Astrocyte (in vitro differentiated cells and primary cell): ENCODE data around the gene NUDT16L1. TPM values are rescaled to one million over a fixed set of nuclear protein-coding genes. Genes with fewer than 3 reads are reported as not detected.
A peak's percentile ranks its signal among the peaks of the same experiment; 100 is the strongest.

Experiments used
- DNase-seq: peaks from one replicate; pipeline ENCODE4 v3.0.0-alpha.2; 2010; ENCODE audit warnings: low read depth
- FAIRE-seq: peaks from 2 replicates; lab custom pipeline; 2011; peaks lifted over from hg19 to GRCh38; lab: Jason Lieb, UNC
- H2AFZ ChIP-seq: 2 replicates; pipeline ENCODE4 v1.6.0; 2012; ENCODE audit warnings: low read depth, low read length, inconsistent platforms
- H3K27ac ChIP-seq: 2 replicates; pipeline ENCODE4 v1.5.1; 2011; ENCODE audit warnings: low read depth, low read length, inconsistent platforms
- H3K27me3 ChIP-seq: 2 replicates; pipeline ENCODE4 v1.6.0; 2011; ENCODE audit warnings: low read length, inconsistent platforms; ENCODE audit not compliant: insufficient read depth
- H3K36me3 ChIP-seq: 2 replicates; pipeline ENCODE4 v1.5.1; 2011; ENCODE audit warnings: low read length, inconsistent platforms; ENCODE audit not compliant: insufficient read depth
- H3K4me1 ChIP-seq: 2 replicates; pipeline ENCODE4 v1.5.1; 2011; ENCODE audit warnings: low read length, inconsistent platforms; ENCODE audit not compliant: insufficient read depth
- H3K4me2 ChIP-seq: 2 replicates; pipeline ENCODE4 v1.6.0; 2012; ENCODE audit warnings: low read length, inconsistent platforms
- H3K4me3 ChIP-seq: 2 replicates; pipeline ENCODE4 v1.5.1; 2011; ENCODE audit warnings: low read depth, mild to moderate bottlenecking, low read length, inconsistent platforms; ENCODE audit not compliant: insufficient read depth
- H3K79me2 ChIP-seq: 2 replicates; pipeline ENCODE4 v1.6.0; 2012; ENCODE audit warnings: mild to moderate bottlenecking, low read length, inconsistent platforms; ENCODE audit not compliant: insufficient read depth
- H3K9ac ChIP-seq: 2 replicates; pipeline ENCODE4 v1.6.0; 2012; ENCODE audit warnings: mild to moderate bottlenecking, low read length, inconsistent platforms
- H3K9me3 ChIP-seq: 2 replicates; pipeline ENCODE4 v1.5.1; 2012; ENCODE audit warnings: low read depth, mild to moderate bottlenecking, low read length, inconsistent platforms; ENCODE audit not compliant: insufficient read depth
- H4K20me1 ChIP-seq: 2 replicates; pipeline ENCODE4 v1.6.0; 2012; ENCODE audit warnings: low read length, inconsistent platforms; ENCODE audit not compliant: insufficient read depth
- H3K27ac Mint-ChIP-seq: one replicate; pipeline ENCODE4 v1.8.0; 2021; ENCODE audit warnings: mild to moderate bottlenecking, mixed read lengths; ENCODE audit not compliant: unreplicated experiment
- H3K27me3 Mint-ChIP-seq: one replicate; pipeline ENCODE4 v1.8.0; 2021; ENCODE audit warnings: low read depth, mixed read lengths; ENCODE audit not compliant: unreplicated experiment
- H3K36me3 Mint-ChIP-seq: one replicate; pipeline ENCODE4 v1.8.0; 2021; ENCODE audit warnings: low read depth, mixed read lengths; ENCODE audit not compliant: unreplicated experiment
- H3K4me1 Mint-ChIP-seq: one replicate; pipeline ENCODE4 v1.8.0; 2021; ENCODE audit warnings: low read depth, mixed read lengths; ENCODE audit not compliant: unreplicated experiment
- H3K4me3 Mint-ChIP-seq: one replicate; pipeline ENCODE4 v1.8.0; 2021; ENCODE audit warnings: mild to moderate bottlenecking, moderate library complexity, mixed read lengths; ENCODE audit not compliant: unreplicated experiment
- H3K9me3 Mint-ChIP-seq: one replicate; pipeline ENCODE4 v1.8.0; 2021; ENCODE audit warnings: mild to moderate bottlenecking, mixed read lengths; ENCODE audit not compliant: unreplicated experiment
- EZH2 ChIP-seq: IDR thresholded peaks from 2 replicates; pipeline ENCODE4 v1.6.1; 2012; ENCODE audit warnings: mild to moderate bottlenecking, low read length, inconsistent platforms; ENCODE audit not compliant: insufficient read depth
- total RNA-seq: library from RNA; stranded (reverse); gene quantifications from 2 replicates; pipeline ENCODE4 v1.2.1, GENCODE V29; 2021
- TF ChIP-seq, protein P1 (sequence below): IDR thresholded peaks from 2 replicates; pipeline ENCODE4 v1.5.1; 2011; ENCODE audit warnings: low read depth, mild to moderate bottlenecking, inconsistent platforms, low read length, moderate library complexity; ENCODE audit not compliant: insufficient read depth

Gene NUDT16L1
- total RNA-seq, 1 donor from 2014 or later, result 42.2 TPM

- H3K36me3 ChIP-seq, result peaks cover 16% of the 10 kb centered on the region
- Mint-ChIP-seq H3K27ac (peak overlapping the region; percentile 93), H3K4me3 (peak overlapping the region; percentile 91), H3K27me3 (no peaks in the 10 kb centered on the region), H3K36me3 (peaks cover 10% of the 10 kb centered on the region), H3K9me3 (no peaks in the 10 kb centered on the region), H3K4me1 (peaks cover 6% of the 10 kb centered on the region)
- H3K27ac ChIP-seq, result no peak overlapping the region
- peaks cover 16% of the 10 kb centered on the region for H3K79me2 ChIP-seq
- TF ChIP-seq, protein P1, sequence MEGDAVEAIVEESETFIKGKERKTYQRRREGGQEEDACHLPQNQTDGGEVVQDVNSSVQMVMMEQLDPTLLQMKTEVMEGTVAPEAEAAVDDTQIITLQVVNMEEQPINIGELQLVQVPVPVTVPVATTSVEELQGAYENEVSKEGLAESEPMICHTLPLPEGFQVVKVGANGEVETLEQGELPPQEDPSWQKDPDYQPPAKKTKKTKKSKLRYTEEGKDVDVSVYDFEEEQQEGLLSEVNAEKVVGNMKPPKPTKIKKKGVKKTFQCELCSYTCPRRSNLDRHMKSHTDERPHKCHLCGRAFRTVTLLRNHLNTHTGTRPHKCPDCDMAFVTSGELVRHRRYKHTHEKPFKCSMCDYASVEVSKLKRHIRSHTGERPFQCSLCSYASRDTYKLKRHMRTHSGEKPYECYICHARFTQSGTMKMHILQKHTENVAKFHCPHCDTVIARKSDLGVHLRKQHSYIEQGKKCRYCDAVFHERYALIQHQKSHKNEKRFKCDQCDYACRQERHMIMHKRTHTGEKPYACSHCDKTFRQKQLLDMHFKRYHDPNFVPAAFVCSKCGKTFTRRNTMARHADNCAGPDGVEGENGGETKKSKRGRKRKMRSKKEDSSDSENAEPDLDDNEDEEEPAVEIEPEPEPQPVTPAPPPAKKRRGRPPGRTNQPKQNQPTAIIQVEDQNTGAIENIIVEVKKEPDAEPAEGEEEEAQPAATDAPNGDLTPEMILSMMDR, result no peak
- TF ChIP-seq EZH2, result no peak
- no peak for DNase-seq
- peaks cover 19% of the 10 kb centered on the region for H4K20me1 ChIP-seq
- no peaks in the 10 kb centered on the region for H3K27me3 ChIP-seq
- peak overlapping the region; percentile 74 for H3K4me3 ChIP-seq
- no peaks in the 10 kb centered on the region for H3K9me3 ChIP-seq
- peaks cover 10% of the 10 kb centered on the region for H3K4me1 ChIP-seq
- peak overlapping the region; percentile 82 for H3K9ac ChIP-seq
- H2AFZ ChIP-seq, result no peak overlapping the region
- peak overlapping the region; percentile 89 for H3K4me2 ChIP-seq
- FAIRE-seq, result no peak
These were observed 1.5 kb downstream of the NUDT16L1 start for GRCh38 chr16:4694642-4695451.

GRCh38 chr16:4695473-4696171, 2.3 kb downstream of the NUDT16L1 start:
- peaks cover 19% of the 10 kb centered on the region for H4K20me1 ChIP-seq
- H3K4me1 Mint-ChIP-seq, result peaks cover 6% of the 10 kb centered on the region
- H3K79me2 ChIP-seq, result peaks cover 16% of the 10 kb centered on the region
- peak overlapping the region; percentile 91 for H3K4me3 Mint-ChIP-seq
- H2AFZ ChIP-seq, result no peak overlapping the region
- no peaks in the 10 kb centered on the region for H3K9me3 ChIP-seq
- no peak for TF ChIP-seq EZH2
- TF ChIP-seq, protein P1, result no peak
- H3K4me3 ChIP-seq, result no peak overlapping the region
- H3K27ac ChIP-seq, result no peak overlapping the region
- H3K36me3 ChIP-seq, result peaks cover 21% of the 10 kb centered on the region
- no peak overlapping the region for H3K9ac ChIP-seq
- no peak overlapping the region for H3K27ac Mint-ChIP-seq
- peaks cover 10% of the 10 kb centered on the region for H3K4me1 ChIP-seq
- peaks cover 10% of the 10 kb centered on the region for H3K36me3 Mint-ChIP-seq
- peak overlapping the region; percentile 89 for H3K4me2 ChIP-seq
- no peaks in the 10 kb centered on the region for H3K27me3 ChIP-seq
- H3K9me3 Mint-ChIP-seq, result no peaks in the 10 kb centered on the region
- no peaks in the 10 kb centered on the region for H3K27me3 Mint-ChIP-seq
- DNase-seq, result no peak
- no peak for FAIRE-seq
